GM13977 (cell line): ENCODE data around the gene ARIH1.

ENCODE experiments used
- DNase-seq: peaks from one replicate; pipeline ENCODE4 v3.0.0; 2012; ENCODE audit warnings: low spot score
- in situ Hi-C: fragments of 300-500 bp; cut with MboI; formaldehyde crosslinking; loops from one replicate; pipeline ENCODE4 v1.12.0; 2022; ENCODE audit warnings: low sequenced_read_pairs, low pct_unique_long_range_greater_than_20kb, mixed read lengths, inconsistent platforms; ENCODE audit not compliant: unreplicated experiment
- TF ChIP-seq, protein P1 (sequence below): IDR thresholded peaks from 2 replicates; pipeline ENCODE4 v1.5.1; 2012; ENCODE audit warnings: mild to moderate bottlenecking, control low read depth; ENCODE audit not compliant: insufficient read depth; ENCODE audit errors: extremely low read depth, missing control alignments

Gene ARIH1

DNA sequence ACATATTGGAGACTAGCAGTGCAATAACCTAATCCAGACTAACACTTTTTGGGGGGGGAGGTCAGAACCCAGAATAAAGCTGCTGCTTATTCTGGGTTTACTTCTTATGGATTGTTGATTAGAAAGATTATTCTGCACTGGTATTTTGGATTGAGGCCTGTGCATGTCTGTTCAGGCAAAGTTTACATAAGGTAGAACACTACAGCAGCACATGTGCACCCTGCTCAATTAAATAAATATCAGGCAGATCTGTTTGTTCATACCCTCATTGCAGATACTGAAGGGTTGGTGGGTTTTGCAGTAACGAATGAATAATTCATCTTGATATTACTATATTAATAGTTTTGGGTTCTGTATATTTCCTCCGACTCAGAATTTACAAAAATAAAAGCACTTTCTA lies 19.1 kb downstream of the ARIH1 start:
- in situ Hi-C loops = no loop called here
- no peak for DNase-seq
- TF ChIP-seq, protein P1, sequence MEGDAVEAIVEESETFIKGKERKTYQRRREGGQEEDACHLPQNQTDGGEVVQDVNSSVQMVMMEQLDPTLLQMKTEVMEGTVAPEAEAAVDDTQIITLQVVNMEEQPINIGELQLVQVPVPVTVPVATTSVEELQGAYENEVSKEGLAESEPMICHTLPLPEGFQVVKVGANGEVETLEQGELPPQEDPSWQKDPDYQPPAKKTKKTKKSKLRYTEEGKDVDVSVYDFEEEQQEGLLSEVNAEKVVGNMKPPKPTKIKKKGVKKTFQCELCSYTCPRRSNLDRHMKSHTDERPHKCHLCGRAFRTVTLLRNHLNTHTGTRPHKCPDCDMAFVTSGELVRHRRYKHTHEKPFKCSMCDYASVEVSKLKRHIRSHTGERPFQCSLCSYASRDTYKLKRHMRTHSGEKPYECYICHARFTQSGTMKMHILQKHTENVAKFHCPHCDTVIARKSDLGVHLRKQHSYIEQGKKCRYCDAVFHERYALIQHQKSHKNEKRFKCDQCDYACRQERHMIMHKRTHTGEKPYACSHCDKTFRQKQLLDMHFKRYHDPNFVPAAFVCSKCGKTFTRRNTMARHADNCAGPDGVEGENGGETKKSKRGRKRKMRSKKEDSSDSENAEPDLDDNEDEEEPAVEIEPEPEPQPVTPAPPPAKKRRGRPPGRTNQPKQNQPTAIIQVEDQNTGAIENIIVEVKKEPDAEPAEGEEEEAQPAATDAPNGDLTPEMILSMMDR = no peak

- in situ Hi-C loops = no loop called here
- DNase-seq = no peak
- TF ChIP-seq, protein P1 = no peak
These were observed 20.9 kb downstream of the ARIH1 start for GRCh38 chr15:72495007-72495406.

- TF ChIP-seq, protein P1 = no peak
- DNase-seq = no peak
- in situ Hi-C loops = no loop called here
These were observed 22.7 kb downstream of the ARIH1 start for GRCh38 chr15:72496783-72497182.

DNA sequence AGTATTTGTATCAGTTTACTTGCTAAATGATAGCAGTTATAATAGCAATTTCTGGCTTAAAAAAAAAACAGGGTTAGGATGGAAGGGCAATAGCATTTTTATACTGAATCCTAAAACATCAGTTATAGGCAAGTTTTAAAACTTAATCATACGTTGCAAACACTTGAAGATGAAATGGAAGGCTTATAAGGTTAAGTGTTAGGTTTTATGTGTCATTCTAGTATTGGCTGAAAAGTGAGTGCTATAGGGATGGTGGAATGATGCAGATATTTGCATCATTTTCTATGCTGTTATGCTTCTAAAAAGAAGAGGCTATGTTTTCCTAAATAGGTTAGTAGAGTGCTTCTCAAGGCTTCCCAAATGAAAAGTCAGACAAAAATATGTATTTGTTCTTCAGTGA lies 23.3 kb downstream of the ARIH1 start:
- in situ Hi-C loops = no loop called here
- TF ChIP-seq, protein P1 = no peak
- DNase-seq = no peak

- TF ChIP-seq, protein P1 = no peak
- no peak for DNase-seq
- in situ Hi-C loops = no loop called here
These were observed 28.2 kb downstream of the ARIH1 start for GRCh38 chr15:72502220-72502809.

- in situ Hi-C loops = no loop called here
- TF ChIP-seq, protein P1 = no peak
- DNase-seq = no peak
These were observed 29.0 kb downstream of the ARIH1 start for GRCh38 chr15:72503147-72503546.
